ENCODE measurements around the gene HMGN1. TPM values are rescaled to one million over a fixed set of nuclear protein-coding genes. Genes with fewer than 3 reads are reported as not detected.
A peak's percentile ranks its signal among the peaks of the same experiment; 100 is the strongest.

Gene HMGN1
- total and polyA plus RNA-seq, 8 donors = 60.1 to 140 (median 98.1) TPM

DNA sequence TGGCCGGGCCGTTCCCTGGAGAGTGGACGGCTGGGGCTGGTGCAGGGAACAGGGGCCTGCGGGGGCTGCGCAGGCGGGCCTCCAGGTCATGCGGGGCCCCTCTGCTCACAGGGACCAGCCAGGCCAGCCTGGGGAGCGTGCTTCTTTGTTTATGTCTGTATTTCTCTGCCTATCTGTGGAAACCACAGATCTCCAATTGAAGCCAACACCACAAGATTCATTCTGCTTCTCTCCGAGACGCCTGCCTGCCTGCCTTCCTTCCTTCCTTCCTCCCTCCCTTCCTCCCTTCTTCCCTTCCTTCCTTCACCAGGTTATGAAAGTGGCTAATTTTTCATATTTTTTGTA, 39.9 kb upstream of the HMGN1 start:
- ATAC-seq = no peak
- no peak for DNase-seq
- H3K4me1 ChIP-seq = peaks cover 4 to 11% (median 8%) of the 10 kb centered on the region in 3 donors
- H3K27me3 ChIP-seq = no peaks in the 10 kb centered on the region
- H3K9me3 ChIP-seq = no peaks in the 10 kb centered on the region
- peak overlapping the region in 2 of 4 donors; percentile 31 to 50 for H3K4me3 ChIP-seq
- intact Hi-C loops (cut with DNase I) = loop anchor here in 1 of 3 donors (10.0 kb wide), 1 partner anchor 74 kb away; the partner anchor contains the start of gene BRWD1
- no peak for FAIRE-seq
- H3K27ac ChIP-seq = no peak overlapping the region
- TF ChIP-seq, protein P1, sequence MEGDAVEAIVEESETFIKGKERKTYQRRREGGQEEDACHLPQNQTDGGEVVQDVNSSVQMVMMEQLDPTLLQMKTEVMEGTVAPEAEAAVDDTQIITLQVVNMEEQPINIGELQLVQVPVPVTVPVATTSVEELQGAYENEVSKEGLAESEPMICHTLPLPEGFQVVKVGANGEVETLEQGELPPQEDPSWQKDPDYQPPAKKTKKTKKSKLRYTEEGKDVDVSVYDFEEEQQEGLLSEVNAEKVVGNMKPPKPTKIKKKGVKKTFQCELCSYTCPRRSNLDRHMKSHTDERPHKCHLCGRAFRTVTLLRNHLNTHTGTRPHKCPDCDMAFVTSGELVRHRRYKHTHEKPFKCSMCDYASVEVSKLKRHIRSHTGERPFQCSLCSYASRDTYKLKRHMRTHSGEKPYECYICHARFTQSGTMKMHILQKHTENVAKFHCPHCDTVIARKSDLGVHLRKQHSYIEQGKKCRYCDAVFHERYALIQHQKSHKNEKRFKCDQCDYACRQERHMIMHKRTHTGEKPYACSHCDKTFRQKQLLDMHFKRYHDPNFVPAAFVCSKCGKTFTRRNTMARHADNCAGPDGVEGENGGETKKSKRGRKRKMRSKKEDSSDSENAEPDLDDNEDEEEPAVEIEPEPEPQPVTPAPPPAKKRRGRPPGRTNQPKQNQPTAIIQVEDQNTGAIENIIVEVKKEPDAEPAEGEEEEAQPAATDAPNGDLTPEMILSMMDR (IDR thresholded peaks at IDR 0.05) = peak in 1 of 4 donors; percentile 1
- peaks cover 0 to 22% (median 15%) of the 10 kb centered on the region in 3 donors for H3K36me3 ChIP-seq
- WGBS, 2 donors = 2% methylated on average over 10 of the region's 10 CpGs

DNA sequence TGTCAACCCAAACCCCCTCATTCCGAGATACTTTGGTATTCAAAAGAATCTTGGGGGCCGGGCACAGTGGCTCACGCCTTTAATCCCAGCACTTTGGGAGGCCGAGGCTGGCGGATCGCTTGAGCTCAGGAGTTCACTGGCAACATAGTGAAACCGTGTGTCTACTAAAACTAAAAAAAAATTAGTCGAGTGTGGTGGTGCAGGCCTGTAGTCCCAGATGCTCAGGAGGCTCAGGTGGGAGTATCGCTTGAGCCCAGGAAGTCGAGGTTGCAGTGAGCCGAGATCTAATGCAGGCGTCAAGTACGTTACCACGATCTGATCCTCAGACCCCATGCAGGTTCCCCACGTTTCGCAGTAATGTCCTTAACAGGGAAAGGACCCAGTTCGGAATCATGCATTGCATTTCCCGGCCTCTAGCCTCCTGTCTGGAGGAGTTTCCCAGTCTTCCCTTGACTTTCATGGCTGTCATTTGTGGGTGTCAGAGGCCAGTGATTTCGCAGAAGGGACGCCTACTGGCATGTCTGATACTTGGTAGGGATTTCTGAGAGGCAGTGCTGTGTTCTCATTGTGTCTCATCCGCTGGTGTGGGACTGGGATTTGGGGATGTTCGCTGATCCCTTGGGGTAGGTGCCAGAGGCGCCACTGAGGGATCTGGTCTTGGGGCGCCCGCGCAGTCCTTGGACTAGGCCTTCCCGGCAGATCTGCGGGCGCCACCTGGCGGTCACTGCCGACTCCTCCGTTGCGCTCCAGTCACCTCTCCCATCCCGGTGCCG, 39.3 kb upstream of the HMGN1 start:
- FAIRE-seq = no peak
- no peaks in the 10 kb centered on the region for H3K27me3 ChIP-seq
- DNase-seq = peak; percentile 81 to 100 (median 91)
- WGBS, 2 donors = 7 to 10% methylated on average over 32 to 35 of the region's 35 CpGs
- TF ChIP-seq, protein P1 (IDR thresholded peaks at IDR 0.05) = peak; percentile 78 to 93 (median 89)
- peaks cover 0 to 17% (median 14%) of the 10 kb centered on the region in 3 donors for H3K36me3 ChIP-seq
- H3K9me3 ChIP-seq = no peaks in the 10 kb centered on the region
- intact Hi-C loops (cut with DNase I) = loop anchor here in 1 of 3 donors (10.0 kb wide), 1 partner anchor 73 kb away; the partner anchor contains the start of gene BRWD1
- peak overlapping the region in 2 of 4 donors; percentile 1 to 77 for H3K27ac ChIP-seq
- peak overlapping the region; percentile 4 to 50 (median 22) for H3K4me3 ChIP-seq
- peak; percentile 67 to 88 (median 77) for ATAC-seq
- peaks cover 4 to 11% (median 8%) of the 10 kb centered on the region in 3 donors for H3K4me1 ChIP-seq

DNA sequence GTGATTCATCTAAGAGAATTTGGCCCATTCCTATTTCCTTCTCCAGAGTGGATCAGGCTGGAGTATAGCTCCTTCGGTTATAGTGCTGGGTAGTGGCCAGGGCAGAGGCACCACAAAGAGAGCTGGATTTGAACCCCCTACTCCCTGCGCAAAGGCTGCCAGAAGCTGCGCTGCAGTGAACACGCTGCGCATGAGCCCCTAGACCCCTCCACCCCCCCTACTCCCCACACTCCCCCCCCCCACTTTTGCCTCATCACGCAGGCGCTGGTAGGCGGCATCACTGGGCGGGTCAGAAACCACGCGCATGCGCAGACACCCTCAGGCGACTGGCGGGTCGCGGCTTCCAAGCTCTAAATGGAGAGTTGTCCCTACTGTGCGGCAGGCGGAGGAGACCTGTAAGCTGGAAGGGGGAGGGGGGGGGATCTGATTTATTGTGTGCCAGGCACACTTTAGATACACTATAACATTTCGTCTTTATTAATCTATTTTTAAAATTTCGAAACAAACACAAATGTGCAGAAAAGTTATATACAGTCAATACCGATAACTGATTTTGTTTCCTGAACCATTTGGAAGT, 38.7 kb upstream of the HMGN1 start:
- WGBS, 2 donors = 1 to 6% methylated on average over 20 to 21 of the region's 21 CpGs
- DNase-seq (peak; percentile 82 to 99 (median 90)), ATAC-seq (peak; percentile 51 to 79 (median 70)), FAIRE-seq (no peak)
- Histone ChIP-seq H3K27ac (peak overlapping the region in 3 of 4 donors; percentile 58 to 77 (median 67)), H3K36me3 (peaks cover 0 to 10% (median 9%) of the 10 kb centered on the region in 3 donors), H3K4me3 (peak overlapping the region; percentile 4 to 50 (median 22)), H3K27me3 (no peaks in the 10 kb centered on the region), H3K4me1 (peaks cover 4 to 11% (median 8%) of the 10 kb centered on the region in 3 donors), H3K9me3 (no peaks in the 10 kb centered on the region)
- TF ChIP-seq, protein P1 (IDR thresholded peaks at IDR 0.05) = no peak
- intact Hi-C loops (cut with DNase I) = loop anchor here in 1 of 3 donors (10.0 kb wide), 1 partner anchor 73 kb away; the partner anchor contains the start of gene BRWD1

DNA sequence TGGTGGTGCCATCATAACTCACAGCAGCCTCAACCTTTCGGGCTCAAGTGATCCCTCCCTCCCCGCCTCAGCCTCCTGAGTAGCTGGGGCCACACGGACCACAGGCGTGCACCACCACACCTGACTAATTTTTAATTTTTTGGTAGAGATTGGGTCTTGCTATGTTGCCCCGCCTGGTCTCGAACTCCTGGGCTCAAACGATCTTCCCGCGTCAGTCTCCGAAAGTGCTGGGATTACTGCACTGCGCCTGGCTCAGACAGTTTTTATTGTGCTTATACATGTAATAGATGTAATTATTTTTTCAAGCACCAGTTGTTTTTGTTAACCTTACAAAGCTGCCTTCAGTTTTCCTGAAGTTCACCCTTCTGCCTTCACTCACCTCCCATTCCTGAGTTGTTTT, 38.0 kb upstream of the HMGN1 start:
- Histone ChIP-seq H3K4me1 (peaks cover 4 to 11% (median 8%) of the 10 kb centered on the region in 3 donors), H3K27ac (peak overlapping the region in 3 of 4 donors; percentile 58 to 77 (median 67)), H3K9me3 (no peaks in the 10 kb centered on the region), H3K27me3 (no peaks in the 10 kb centered on the region), H3K4me3 (no peak overlapping the region), H3K36me3 (peaks cover 0 to 3% (median 2%) of the 10 kb centered on the region in 3 donors)
- 88 to 92% methylated on average over 11 of the region's 11 CpGs for WGBS, 2 donors
- FAIRE-seq (no peak), ATAC-seq (no peak), DNase-seq (no peak)
- TF ChIP-seq, protein P1 (IDR thresholded peaks at IDR 0.05) = no peak
- intact Hi-C loops (cut with DNase I) = loop anchor here in 1 of 3 donors (10.0 kb wide), 1 partner anchor 72 kb away; the partner anchor contains the start of gene BRWD1
